ENCODE data around the gene VPS13C.
A peak's percentile ranks its signal among the peaks of the same experiment; 100 is the strongest.

The VPS13C gene

GRCh38 chr15:61921093-61921492 lies 139.2 kb downstream of the VPS13C start:
- DNase-seq = no peak

- DNase-seq = no peak
Measured at GRCh38 chr15:61917457-61917856, 142.8 kb downstream of the VPS13C start.

DNA sequence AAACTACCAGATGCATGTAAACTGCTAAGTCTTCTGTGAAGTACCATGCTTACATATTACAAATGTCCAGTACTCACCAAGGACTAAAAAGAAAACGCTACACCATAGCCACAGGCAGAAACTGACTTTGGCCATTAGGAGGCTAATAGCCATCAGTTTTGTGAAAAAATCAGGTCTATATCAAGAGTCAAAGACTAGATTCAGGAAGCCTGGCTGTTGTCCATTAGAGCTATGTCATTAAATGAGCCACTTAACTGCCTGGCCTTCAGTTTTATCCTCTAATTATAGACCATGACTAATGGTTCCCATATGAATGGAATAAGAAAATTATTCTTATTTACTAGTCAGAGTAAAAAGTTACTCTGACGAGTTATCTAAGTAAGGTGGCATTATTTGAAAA lies 144.1 kb downstream of the VPS13C start:
- no peak for DNase-seq

DNA sequence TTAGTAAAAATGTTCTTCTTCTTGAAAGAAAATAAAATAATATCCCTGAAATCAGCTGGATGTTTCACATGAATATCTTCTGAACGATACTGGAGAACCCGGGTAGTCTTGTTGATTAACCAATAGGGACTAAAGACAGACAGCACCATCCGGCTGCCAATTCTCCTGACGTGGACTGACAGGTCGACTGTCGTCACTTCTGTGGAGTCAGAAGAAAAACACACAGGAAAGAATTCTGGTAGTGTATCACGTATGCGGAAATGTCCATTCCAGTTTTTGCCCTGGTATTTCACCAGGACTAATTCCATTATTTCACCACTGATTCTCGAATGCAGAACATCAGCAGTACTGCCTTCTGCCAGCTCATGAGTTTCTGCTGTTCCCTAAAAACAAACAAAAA lies 144.6 kb downstream of the VPS13C start:
- no peak for DNase-seq

DNA sequence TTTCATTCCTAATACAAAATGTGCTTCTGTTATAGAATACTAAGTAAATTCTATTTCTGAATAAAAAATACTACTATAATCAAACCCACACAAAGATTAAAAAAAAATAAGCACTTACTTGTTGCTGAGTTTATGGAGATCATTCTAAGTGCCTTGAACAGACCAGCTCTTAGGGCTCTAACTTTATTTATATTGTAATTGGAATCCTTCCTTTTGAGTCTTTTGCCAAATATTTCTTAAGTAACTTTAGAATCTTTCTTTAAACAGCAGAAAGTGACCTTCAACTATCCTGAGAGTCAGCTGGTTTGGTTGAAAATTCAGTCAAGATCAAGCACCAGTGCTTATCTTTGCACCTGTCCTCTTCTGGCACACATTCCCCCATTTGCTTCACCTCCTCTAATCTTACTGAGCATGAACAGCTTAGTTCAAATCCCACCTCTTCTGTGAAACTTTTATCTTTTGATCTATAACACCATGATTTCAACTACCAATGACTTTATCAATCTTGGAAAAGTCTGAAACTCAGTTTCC lies 149.3 kb downstream of the VPS13C start:
- no peak for DNase-seq

- DNase-seq = no peak
Measured at GRCh38 chr15:61908241-61908640, 152.0 kb downstream of the VPS13C start.

- DNase-seq = no peak
Measured at GRCh38 chr15:61907753-61908086, 152.5 kb downstream of the VPS13C start.

DNA sequence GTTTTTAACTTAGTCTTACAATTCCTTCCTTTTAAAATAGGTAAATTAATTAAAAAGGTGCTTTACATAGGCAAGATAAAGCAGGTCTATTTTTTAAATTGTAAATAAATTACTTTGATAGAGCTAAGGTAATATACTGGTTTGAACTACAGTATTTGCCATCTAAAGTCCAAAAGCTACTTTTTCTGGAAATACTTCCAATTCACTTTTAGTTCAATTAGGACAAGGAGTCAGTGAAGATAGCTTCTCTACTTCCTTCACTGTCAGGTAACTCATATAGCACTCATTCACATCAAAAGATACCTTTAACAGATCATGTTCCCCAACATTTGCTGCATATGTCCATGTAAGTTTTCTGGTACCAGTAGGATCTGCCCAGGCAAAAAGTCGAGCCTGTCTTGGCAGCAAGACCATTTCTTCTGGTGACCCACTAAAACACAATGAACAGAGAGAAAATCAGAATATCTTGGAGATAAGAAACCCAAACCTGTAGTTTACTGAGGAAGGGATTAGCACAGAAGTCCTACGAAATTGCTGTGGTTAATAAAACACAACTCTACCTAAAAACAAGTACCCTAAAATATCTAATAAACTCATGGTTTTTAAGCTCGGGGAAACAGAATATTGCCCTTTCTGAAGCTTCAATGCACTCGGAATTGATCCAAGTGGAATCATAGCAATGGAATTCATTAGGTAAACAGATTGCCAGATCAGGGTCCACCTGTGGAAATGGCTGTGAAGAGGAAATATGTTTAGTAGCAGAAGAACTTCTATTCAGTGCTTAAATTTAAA lies 153.1 kb downstream of the VPS13C start:
- DNase-seq = no peak

DNA sequence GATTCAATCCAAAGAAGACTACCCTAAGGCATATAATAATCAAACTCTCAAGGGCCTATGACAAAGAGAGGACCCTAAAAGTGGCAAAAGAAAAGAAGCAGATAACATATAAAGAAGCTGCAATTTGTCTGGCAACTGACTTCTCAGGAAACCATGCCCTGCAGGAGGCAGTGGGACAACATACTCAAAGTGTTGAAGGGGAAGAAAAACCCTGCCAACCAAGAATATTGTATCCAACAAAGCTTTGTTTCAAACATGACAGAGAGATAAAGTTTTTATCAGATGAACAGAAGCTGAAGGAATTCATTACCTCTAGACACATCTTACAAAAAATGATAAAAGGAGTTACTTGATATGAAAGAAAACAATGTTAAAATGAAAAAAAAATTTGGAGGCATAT lies 167.1 kb downstream of the VPS13C start:
- no peak for DNase-seq

GRCh38 chr15:61892140-61892539 lies 168.1 kb downstream of the VPS13C start:
- DNase-seq = no peak

DNA sequence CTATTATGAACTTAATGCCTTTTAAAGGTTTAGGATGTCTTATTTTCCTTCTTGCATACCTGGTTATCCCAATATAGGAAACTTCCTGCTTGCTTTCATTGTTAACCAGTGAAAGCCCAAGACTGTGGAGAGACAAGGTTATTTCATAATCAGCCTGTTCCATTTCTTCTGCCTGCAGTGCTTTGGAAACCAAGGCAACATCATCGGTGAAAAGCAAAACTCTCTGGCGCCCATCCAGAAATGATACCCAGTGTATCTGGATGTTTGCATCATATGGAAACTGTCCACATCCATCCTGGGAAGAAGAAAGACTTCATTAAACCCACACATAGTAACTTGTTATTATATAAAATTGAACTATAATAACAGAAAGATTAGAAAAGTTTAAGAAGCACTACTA lies 170.1 kb downstream of the VPS13C start:
- peak in 1 of 5 donors; percentile 47 for DNase-seq

DNA sequence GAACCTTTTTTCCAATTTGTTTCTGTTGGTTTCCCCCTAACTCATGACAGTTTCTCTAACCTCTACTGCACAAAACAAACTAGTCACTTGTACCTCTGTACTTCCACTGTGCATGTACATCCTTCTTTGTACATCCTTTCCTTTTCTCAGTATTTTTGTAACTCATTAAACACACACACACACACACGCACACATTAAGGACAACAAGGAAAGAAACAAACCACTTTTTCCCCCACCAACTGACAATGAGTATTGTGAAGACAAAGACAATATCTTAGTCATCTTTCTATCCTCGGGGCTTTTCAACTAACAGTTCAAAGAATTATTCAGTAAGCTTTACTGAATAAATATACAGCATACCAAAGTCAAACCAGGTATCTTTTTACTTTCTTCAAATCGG lies 170.5 kb downstream of the VPS13C start:
- DNase-seq = peak in 1 of 5 donors; percentile 79

DNA sequence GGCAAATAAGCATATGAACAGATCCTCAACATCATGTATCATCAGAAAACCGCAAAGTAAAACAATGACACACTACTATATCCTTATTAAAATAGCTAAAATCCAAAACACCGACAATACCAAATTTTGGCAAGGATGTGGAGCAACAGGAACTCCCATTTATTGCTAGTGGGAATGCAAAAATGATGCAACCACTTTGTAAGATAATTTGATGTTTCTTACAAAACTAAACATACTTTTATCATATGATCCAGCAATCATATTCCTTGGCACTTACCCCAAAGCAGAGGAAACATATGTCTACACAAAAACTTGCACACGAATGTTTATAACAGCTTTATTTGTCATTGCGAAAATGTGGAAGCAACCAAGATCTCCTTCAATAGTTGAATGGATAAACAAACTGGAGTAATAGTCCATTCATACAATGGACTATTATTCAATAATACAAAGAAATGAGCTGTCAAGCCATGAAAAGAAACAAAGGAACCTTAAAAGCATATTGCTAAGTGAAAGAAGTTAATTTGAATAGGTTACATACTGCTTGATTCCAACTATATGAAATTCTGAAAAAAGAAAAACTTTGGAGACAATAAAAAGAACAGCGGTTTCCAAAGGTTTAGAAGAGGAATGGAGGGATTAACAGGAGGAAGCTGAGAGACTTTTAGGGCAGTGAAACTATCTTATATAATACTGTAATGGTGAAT lies 172.0 kb downstream of the VPS13C start:
- no peak for DNase-seq

DNA sequence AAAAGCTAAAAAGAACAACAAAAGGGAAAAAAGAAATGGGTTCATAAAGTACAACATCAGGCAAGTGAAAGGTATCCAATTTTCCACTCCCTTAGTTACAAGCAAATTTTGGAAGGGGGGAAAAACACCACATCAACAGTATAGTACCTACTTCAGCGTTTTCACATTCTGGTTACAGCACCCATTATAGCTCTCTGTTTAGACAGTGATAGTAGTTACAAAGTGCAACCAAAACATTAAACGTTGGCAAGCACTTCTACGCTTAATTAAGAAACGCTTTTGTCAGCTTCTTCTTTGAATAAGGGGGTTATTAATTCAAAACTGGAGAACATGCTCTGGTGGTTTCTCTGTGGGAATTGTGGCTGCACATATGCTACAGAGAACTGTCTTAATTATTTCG lies 180.2 kb downstream of the VPS13C start:
- DNase-seq = no peak

DNA sequence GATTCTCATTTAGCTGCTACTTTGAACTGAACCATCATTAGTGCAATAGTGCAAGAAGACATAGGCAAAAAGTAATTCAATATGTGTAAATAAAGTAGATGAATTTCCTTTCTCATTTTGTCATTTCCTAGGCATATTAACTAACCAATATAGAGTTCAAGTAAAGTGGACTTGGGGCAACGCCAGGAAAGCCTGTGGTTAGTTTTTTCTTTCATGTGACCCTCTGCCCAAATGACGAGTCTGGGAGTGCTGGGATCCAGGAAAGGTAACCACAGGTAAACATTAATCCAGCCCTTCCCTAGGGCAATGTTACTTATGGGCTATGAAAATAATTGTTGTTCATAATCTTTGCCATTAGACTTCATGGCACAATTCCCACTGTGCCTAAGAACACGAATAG lies 181.0 kb downstream of the VPS13C start:
- DNase-seq = no peak

GRCh38 chr15:61871926-61872522 lies 188.2 kb downstream of the VPS13C start:
- DNase-seq = peak in 1 of 5 donors; percentile 21

DNA sequence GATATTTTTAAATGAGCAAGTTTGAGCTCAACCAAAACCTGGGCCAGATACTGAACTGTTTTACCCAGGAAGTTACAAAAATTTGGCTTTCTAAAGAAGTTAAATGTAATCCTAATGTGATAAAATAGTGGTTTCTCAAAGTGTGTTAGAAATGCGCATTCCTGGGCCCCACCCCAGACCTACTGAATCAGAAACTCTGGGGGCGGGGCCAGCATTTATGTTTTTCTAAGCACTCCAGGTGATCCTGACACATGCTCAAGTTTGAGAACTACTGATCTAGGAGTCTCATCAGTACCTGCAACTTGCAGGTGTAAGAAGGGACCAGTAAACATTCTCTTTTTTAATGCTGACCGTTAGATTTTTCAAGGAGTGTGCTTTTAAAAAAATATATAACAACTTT lies 190.6 kb downstream of the VPS13C start:
- DNase-seq = no peak

DNA sequence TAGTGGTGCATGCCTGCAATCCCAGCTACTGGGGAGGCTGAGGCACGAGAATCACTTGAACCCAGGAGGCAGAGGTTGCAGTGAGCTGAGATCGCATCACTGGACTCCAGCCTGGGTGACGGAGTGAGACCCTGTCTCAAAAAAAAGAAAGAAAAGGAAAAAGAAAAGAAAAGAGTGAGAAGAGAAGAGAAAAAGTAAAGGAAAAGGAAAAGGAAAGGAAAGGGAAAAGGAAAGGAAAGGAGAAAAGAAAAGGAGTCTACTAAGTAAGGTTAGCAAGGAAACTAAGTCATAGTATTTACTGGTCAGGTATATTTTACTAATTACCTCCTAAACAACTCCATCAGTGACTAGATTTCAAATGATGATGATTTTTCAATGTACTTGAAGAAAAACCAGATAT lies 198.3 kb downstream of the VPS13C start:
- DNase-seq = no peak

- peak in 1 of 5 donors; percentile 56 for DNase-seq
Measured at GRCh38 chr15:61857169-61857829, 202.9 kb downstream of the VPS13C start.

DNA sequence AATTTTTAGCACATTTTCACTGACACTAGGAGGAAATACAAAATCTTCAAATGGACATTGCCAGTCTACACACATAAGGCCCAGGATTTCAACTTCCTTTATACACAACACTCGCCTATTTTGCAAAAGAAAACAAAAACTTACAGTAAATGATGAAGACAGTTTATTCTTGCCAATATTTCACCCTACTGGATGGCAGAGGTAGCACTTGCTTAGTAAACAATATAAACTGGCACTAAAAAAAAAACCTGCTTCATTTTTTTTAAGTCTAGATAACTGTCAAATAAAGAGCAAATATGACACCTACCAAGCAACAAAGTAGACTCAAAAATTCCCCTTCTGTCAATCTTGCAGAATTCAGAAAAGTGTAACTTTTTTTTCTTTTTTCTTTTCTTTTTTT lies 204.0 kb downstream of the VPS13C start:
- DNase-seq = no peak

DNA sequence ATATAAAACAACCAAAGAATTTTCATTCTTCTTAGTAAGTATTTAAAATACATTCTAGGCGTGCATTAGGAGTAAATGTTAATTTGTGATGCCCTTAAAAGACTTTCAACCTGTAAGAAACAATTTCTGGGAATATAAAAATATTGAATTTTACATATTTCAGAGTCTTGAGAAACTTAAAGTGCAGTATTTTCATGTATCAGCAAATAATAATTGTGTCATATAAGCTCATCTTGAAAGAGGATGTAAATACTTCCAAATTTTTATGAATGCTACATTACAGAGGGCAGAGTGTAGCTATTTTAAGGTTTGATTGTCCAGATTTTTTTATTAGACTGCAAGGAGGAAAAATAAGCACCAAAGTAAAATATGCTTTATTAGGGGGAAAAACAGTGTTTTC lies 207.1 kb downstream of the VPS13C start:
- no peak for DNase-seq

- no peak for DNase-seq
Measured at GRCh38 chr15:61851955-61852354, 208.3 kb downstream of the VPS13C start.

- no peak for DNase-seq
Measured at GRCh38 chr15:61849447-61849846, 210.8 kb downstream of the VPS13C start.

Measured in T-helper 1 cell (primary cell).